Keratinocyte (primary cell): Measurements from ENCODE around the gene IGFBP4.

ENCODE experiments used
- CTCF ChIP-seq, 3 experiments: IDR thresholded peaks in 1 of 3; conservative IDR thresholded peaks in 1 of 3; optimal IDR thresholded peaks in 1 of 3; 2 replicates in 2 of 3; 3 replicates in 1 of 3; pipeline versions ENCODE3 to v1.5.1; 2011; ENCODE audit warnings: low read length in 3 of 3, mild to moderate bottlenecking in 3 of 3, moderate library complexity in 2 of 3, control low read depth in 1 of 3, inconsistent platforms in 1 of 3; ENCODE audit not compliant: insufficient read depth in 2 of 3; ENCODE audit errors: extremely low read depth in 1 of 3
- EZH2 ChIP-seq: IDR thresholded peaks from one replicate; pipeline ENCODE4 v1.6.1; 2012; ENCODE audit warnings: inconsistent platforms, mild to moderate bottlenecking, low read length, moderate library complexity

GRCh38 chr17:40410082-40410481 lies 33.2 kb upstream of the IGFBP4 start:
- TF ChIP-seq CTCF (optimal IDR thresholded peaks at IDR 0.05 in 1 of 3, IDR thresholded peaks at IDR 0.05 in 1 of 3, conservative IDR thresholded peaks at IDR 0.05 in 1 of 3; ENCODE audit: extremely low read depth in 1 of 3, insufficient read depth in 2 of 3, low read length in 3 of 3) (no peak), EZH2 (no peak)
